SK-N-SH (cell line): ENCODE measurements around the gene FAM217A. TPM values are rescaled to one million over a fixed set of nuclear protein-coding genes. Genes with fewer than 3 reads are reported as not detected.

Experiments
- CTCF ChIA-PET: fragments of 300-600, 350-600 bp; formaldehyde crosslinking; extraction: SDS; loops from one replicate; lab custom pipeline; 2021; lab: Yijun Ruan, JAX
- POLR2A ChIA-PET: fragments of 350-600 bp; sonication (Branson Sonifier 250); formaldehyde crosslinking; extraction: SDS; loops from one replicate; lab custom pipeline; 2020; ENCODE audit warnings: antibody characterized with exemption, inconsistent platforms; lab: Yijun Ruan, JAX
- DNase-seq: peaks from one replicate; pipeline ENCODE4 v3.0.0; 2012
- H2AFZ ChIP-seq: fragments of 200-600 bp; sonication (generic); 2 replicates; pipeline ENCODE4 v1.8.1; 2016; ENCODE audit warnings: antibody characterized with exemption, mild to moderate bottlenecking, low read depth
- H3F3A ChIP-seq: fragments of 200-600 bp; sonication (generic); replicated peaks from 2 replicates; pipeline ENCODE3; 2016; ENCODE audit warnings: antibody characterized with exemption, mild to moderate bottlenecking; ENCODE audit not compliant: insufficient read depth
- H3K27ac ChIP-seq, 2 experiments: fragments of 200-500 bp in 1 of 2; fragments of 200-600 bp in 1 of 2; sonication (Bioruptor generic) in 1 of 2; sonication (generic), shearing (Covaris generic) in 1 of 2; 2 replicates each; pipeline versions ENCODE4 v1.5.1 to v1.6.1; 2014 to 2016; ENCODE audit warnings: low read depth in 2 of 2, inconsistent platforms in 1 of 2, low read length in 1 of 2, mild to moderate bottlenecking in 1 of 2, mixed read lengths in 1 of 2
- H3K27me3 ChIP-seq: fragments of 200-600 bp; sonication (generic), shearing (Covaris generic); 2 replicates; pipeline ENCODE4 v1.6.1; 2016; ENCODE audit warnings: mixed run types; ENCODE audit not compliant: insufficient read depth
- H3K36me3 ChIP-seq, 2 experiments: fragments of 200-500 bp in 1 of 2; fragments of 200-600 bp in 1 of 2; sonication (Bioruptor generic) in 1 of 2; sonication (generic) in 1 of 2; replicated peaks in 1 of 2; 2 replicates each; pipeline versions ENCODE3 to v1.5.1; 2014 to 2016; ENCODE audit warnings: low read length in 1 of 2, mild to moderate bottlenecking in 1 of 2; ENCODE audit not compliant: insufficient read depth in 2 of 2, control insufficient read depth in 1 of 2
- H3K4me1 ChIP-seq, 2 experiments: fragments of 200-500 bp in 1 of 2; fragments of 200-600 bp in 1 of 2; sonication (Bioruptor generic) in 1 of 2; sonication (generic), shearing (Covaris generic) in 1 of 2; 2 replicates each; pipeline versions ENCODE4 v1.5.1 to v1.6.1; 2014 to 2016; ENCODE audit warnings: low read depth in 1 of 2, low read length in 1 of 2, mixed run types in 1 of 2; ENCODE audit not compliant: insufficient read depth in 2 of 2, control insufficient read depth in 1 of 2
- H3K4me2 ChIP-seq: fragments of 200-600 bp; sonication (generic), shearing (Covaris generic); 2 replicates; pipeline ENCODE4 v1.6.1; 2017; ENCODE audit warnings: mixed run types
- H3K4me3 ChIP-seq, 2 experiments: fragments of 200-500 bp in 1 of 2; fragments of 200-600 bp in 1 of 2; sonication (Bioruptor generic) in 1 of 2; sonication (generic), shearing (Covaris generic) in 1 of 2; 2 replicates each; pipeline versions ENCODE4 v1.5.1 to v1.8.1; 2014 to 2016; ENCODE audit warnings: low read depth in 2 of 2, inconsistent platforms in 1 of 2, low read length in 1 of 2, mild to moderate bottlenecking in 1 of 2, mixed read lengths in 1 of 2, moderate library complexity in 1 of 2
- H3K79me2 ChIP-seq: fragments of 200-600 bp; sonication (generic); 2 replicates; pipeline ENCODE4 v1.8.1; 2017; ENCODE audit warnings: mild to moderate bottlenecking; ENCODE audit not compliant: insufficient read depth
- H3K9ac ChIP-seq: fragments of 200-600 bp; sonication (generic); 2 replicates; pipeline ENCODE4 v1.6.1; 2017; ENCODE audit warnings: mixed run types
- H3K9me2 ChIP-seq: fragments of 200-600 bp; sonication (generic); 2 replicates; pipeline ENCODE4 v1.6.1; 2017; ENCODE audit warnings: mixed run types
- H3K9me3 ChIP-seq: fragments of 200-600 bp; sonication (generic); 2 replicates; pipeline ENCODE4 v1.6.1; 2017; ENCODE audit warnings: mixed run types, mild to moderate bottlenecking, moderate library complexity
- H4K20me1 ChIP-seq: fragments of 200-600 bp; sonication (generic); 2 replicates; pipeline ENCODE4 v1.6.1; 2017; ENCODE audit warnings: mild to moderate bottlenecking, mixed run types; ENCODE audit not compliant: insufficient read depth
- CHD2 ChIP-seq: fragments of 150-350 bp; IDR thresholded peaks from 2 replicates; pipeline ENCODE4 v1.6.1; 2018; ENCODE audit warnings: low read length; ENCODE audit not compliant: partially characterized antibody
- FOXM1 ChIP-seq: IDR thresholded peaks from 2 replicates; pipeline ENCODE4 v1.4.0; 2012; ENCODE audit warnings: low read depth, mild to moderate bottlenecking
- GABPA ChIP-seq: IDR thresholded peaks from 2 replicates; pipeline ENCODE4 v1.4.0; 2012; ENCODE audit warnings: low read depth, mild to moderate bottlenecking
- MEF2A ChIP-seq: IDR thresholded peaks from 2 replicates; pipeline ENCODE4 v1.4.0; 2012; ENCODE audit warnings: low read depth, borderline replicate concordance
- MXI1 ChIP-seq: IDR thresholded peaks from 2 replicates; pipeline ENCODE4 v1.6.1; 2012; ENCODE audit warnings: mild to moderate bottlenecking, low read depth, low read length, improper control_type of control experiment
- NRF1 ChIP-seq: IDR thresholded peaks from 2 replicates; pipeline ENCODE4 v1.6.1; 2012; ENCODE audit warnings: low read depth, mild to moderate bottlenecking, low read length
- RAD21 ChIP-seq: IDR thresholded peaks from 2 replicates; pipeline ENCODE4 v1.6.1; 2012; ENCODE audit warnings: mild to moderate bottlenecking, low read length
- SMC3 ChIP-seq: IDR thresholded peaks from 2 replicates; pipeline ENCODE4 v1.6.1; 2012; ENCODE audit warnings: low read depth, low read length, improper control_type of control experiment
- TAF1 ChIP-seq: IDR thresholded peaks from 2 replicates; pipeline ENCODE4 v1.6.1; 2012; ENCODE audit warnings: low read depth, mild to moderate bottlenecking, low read length, moderate library complexity, borderline replicate concordance
- YY1 ChIP-seq: IDR thresholded peaks from 2 replicates; pipeline ENCODE4 v1.4.0; 2012; ENCODE audit warnings: low read depth, mild to moderate bottlenecking
- WGBS: methylation state at CpG from one replicate; pipeline ENCODE4 v1.1.6; 2017; ENCODE audit warnings: low lambda C conversion rate; 5-methylcytosine and 5-hydroxymethylcytosine counted together
- polyA plus RNA-seq, 3 experiments: library from polyadenylated mRNA; depleted of rRNA; stranded (reverse); fragments of >200 nt; gene quantifications; 2 replicates each; pipeline ENCODE4 v1.2.3, GENCODE V29; 2012
- TF ChIP-seq, protein P1 (sequence below): IDR thresholded peaks from 2 replicates; pipeline ENCODE4 v1.4.0; 2012; ENCODE audit warnings: low read depth, borderline replicate concordance
- TF ChIP-seq, protein P2 (sequence below): IDR thresholded peaks from 2 replicates; pipeline ENCODE4 v1.6.1; 2012; ENCODE audit warnings: mild to moderate bottlenecking, low read depth, low read length, moderate library complexity
- TF ChIP-seq, protein P3 (sequence below): fragments of 200-600 bp; sonication (generic); IDR thresholded peaks from 2 replicates; pipeline ENCODE4 v1.6.1; 2017; ENCODE audit warnings: antibody characterized with exemption, mild to moderate bottlenecking, moderate library complexity
- TF ChIP-seq, protein P4 (sequence below): fragments of 150-350 bp; IDR thresholded peaks from 2 replicates; pipeline ENCODE4 v1.6.1; 2016; ENCODE audit warnings: mild to moderate bottlenecking, low read depth, low read length
- TF ChIP-seq, protein P5 (sequence below): IDR thresholded peaks from 2 replicates; pipeline ENCODE4; 2012

The FAM217A gene
- polyA plus RNA-seq, 1 of the 3 experiments (the other 2 are of a cell fraction): not detected

- TF ChIP-seq, protein P1, sequence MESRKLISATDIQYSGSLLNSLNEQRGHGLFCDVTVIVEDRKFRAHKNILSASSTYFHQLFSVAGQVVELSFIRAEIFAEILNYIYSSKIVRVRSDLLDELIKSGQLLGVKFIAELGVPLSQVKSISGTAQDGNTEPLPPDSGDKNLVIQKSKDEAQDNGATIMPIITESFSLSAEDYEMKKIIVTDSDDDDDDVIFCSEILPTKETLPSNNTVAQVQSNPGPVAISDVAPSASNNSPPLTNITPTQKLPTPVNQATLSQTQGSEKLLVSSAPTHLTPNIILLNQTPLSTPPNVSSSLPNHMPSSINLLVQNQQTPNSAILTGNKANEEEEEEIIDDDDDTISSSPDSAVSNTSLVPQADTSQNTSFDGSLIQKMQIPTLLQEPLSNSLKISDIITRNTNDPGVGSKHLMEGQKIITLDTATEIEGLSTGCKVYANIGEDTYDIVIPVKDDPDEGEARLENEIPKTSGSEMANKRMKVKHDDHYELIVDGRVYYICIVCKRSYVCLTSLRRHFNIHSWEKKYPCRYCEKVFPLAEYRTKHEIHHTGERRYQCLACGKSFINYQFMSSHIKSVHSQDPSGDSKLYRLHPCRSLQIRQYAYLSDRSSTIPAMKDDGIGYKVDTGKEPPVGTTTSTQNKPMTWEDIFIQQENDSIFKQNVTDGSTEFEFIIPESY: no peak
- TF ChIP-seq YY1: no peak
- no peak for TF ChIP-seq MEF2A
These were observed 21.7 kb upstream of the FAM217A start (continued) for GRCh38 chr6:4100655-4101054.

GRCh38 chr6:4093288-4093687 is 14.4 kb upstream of the FAM217A start:
- Histone ChIP-seq H3K4me1 (no peaks in the 10 kb centered on the region), H3F3A (no peaks in the 10 kb centered on the region), H3K27ac (no peak overlapping the region), H3K4me2 (no peak overlapping the region), H3K36me3 (no peaks in the 10 kb centered on the region), H3K9ac (no peak overlapping the region), H4K20me1 (no peaks in the 10 kb centered on the region), H3K27me3 (no peaks in the 10 kb centered on the region), H3K9me2 (no peaks in the 10 kb centered on the region), H3K9me3 (no peaks in the 10 kb centered on the region), H3K79me2 (no peaks in the 10 kb centered on the region), H2AFZ (no peak overlapping the region), H3K4me3 (no peak overlapping the region)
- TF ChIP-seq NRF1: no peak
- TF ChIP-seq, protein P2, sequence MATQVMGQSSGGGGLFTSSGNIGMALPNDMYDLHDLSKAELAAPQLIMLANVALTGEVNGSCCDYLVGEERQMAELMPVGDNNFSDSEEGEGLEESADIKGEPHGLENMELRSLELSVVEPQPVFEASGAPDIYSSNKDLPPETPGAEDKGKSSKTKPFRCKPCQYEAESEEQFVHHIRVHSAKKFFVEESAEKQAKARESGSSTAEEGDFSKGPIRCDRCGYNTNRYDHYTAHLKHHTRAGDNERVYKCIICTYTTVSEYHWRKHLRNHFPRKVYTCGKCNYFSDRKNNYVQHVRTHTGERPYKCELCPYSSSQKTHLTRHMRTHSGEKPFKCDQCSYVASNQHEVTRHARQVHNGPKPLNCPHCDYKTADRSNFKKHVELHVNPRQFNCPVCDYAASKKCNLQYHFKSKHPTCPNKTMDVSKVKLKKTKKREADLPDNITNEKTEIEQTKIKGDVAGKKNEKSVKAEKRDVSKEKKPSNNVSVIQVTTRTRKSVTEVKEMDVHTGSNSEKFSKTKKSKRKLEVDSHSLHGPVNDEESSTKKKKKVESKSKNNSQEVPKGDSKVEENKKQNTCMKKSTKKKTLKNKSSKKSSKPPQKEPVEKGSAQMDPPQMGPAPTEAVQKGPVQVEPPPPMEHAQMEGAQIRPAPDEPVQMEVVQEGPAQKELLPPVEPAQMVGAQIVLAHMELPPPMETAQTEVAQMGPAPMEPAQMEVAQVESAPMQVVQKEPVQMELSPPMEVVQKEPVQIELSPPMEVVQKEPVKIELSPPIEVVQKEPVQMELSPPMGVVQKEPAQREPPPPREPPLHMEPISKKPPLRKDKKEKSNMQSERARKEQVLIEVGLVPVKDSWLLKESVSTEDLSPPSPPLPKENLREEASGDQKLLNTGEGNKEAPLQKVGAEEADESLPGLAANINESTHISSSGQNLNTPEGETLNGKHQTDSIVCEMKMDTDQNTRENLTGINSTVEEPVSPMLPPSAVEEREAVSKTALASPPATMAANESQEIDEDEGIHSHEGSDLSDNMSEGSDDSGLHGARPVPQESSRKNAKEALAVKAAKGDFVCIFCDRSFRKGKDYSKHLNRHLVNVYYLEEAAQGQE: no peak
- no peak for TF ChIP-seq MEF2A
- TF ChIP-seq CHD2: no peak
- TF ChIP-seq, protein P3, sequence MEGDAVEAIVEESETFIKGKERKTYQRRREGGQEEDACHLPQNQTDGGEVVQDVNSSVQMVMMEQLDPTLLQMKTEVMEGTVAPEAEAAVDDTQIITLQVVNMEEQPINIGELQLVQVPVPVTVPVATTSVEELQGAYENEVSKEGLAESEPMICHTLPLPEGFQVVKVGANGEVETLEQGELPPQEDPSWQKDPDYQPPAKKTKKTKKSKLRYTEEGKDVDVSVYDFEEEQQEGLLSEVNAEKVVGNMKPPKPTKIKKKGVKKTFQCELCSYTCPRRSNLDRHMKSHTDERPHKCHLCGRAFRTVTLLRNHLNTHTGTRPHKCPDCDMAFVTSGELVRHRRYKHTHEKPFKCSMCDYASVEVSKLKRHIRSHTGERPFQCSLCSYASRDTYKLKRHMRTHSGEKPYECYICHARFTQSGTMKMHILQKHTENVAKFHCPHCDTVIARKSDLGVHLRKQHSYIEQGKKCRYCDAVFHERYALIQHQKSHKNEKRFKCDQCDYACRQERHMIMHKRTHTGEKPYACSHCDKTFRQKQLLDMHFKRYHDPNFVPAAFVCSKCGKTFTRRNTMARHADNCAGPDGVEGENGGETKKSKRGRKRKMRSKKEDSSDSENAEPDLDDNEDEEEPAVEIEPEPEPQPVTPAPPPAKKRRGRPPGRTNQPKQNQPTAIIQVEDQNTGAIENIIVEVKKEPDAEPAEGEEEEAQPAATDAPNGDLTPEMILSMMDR: no peak
- TF ChIP-seq FOXM1: no peak
- TF ChIP-seq RAD21: no peak
- TF ChIP-seq GABPA: no peak
- TF ChIP-seq, protein P1: no peak
- no peak for TF ChIP-seq SMC3
- TF ChIP-seq, protein P4, sequence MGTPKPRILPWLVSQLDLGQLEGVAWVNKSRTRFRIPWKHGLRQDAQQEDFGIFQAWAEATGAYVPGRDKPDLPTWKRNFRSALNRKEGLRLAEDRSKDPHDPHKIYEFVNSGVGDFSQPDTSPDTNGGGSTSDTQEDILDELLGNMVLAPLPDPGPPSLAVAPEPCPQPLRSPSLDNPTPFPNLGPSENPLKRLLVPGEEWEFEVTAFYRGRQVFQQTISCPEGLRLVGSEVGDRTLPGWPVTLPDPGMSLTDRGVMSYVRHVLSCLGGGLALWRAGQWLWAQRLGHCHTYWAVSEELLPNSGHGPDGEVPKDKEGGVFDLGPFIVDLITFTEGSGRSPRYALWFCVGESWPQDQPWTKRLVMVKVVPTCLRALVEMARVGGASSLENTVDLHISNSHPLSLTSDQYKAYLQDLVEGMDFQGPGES: no peak
- no peak for TF ChIP-seq TAF1
- TF ChIP-seq, protein P5, sequence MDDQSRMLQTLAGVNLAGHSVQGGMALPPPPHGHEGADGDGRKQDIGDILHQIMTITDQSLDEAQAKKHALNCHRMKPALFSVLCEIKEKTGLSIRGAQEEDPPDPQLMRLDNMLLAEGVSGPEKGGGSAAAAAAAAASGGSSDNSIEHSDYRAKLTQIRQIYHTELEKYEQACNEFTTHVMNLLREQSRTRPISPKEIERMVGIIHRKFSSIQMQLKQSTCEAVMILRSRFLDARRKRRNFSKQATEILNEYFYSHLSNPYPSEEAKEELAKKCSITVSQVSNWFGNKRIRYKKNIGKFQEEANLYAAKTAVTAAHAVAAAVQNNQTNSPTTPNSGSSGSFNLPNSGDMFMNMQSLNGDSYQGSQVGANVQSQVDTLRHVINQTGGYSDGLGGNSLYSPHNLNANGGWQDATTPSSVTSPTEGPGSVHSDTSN: no peak
- no peak for TF ChIP-seq MXI1
- no peak for TF ChIP-seq YY1
- CTCF ChIA-PET: interaction anchor here (0.6 to 1.0 kb wide), 3 partner anchors 15 to 345 kb away, joined by 3 to 5 read pairs (median 3); no protein-coding TSS in a partner anchor
- no peak for DNase-seq
- WGBS: 100% methylated on average over 1 of the region's 1 CpG
- POLR2A ChIA-PET: no interaction called here
